Mononuclear cell (primary cell): ENCODE measurements around the gene HPF1. TPM values are rescaled to one million over a fixed set of nuclear protein-coding genes. Genes with fewer than 3 reads are reported as not detected.
"Not testable (repeated sequence)": the region's sequence is repeated elsewhere in the genome, so short reads cannot be mapped to it uniquely, and the experiment has no call there.

Experiments
- H3K27me3 ChIP-seq: 2 replicates; pipeline ENCODE4 v1.6.0; 2011; ENCODE audit warnings: low read length, control low read depth; ENCODE audit not compliant: insufficient read depth
- H3K4me1 ChIP-seq: 2 replicates; pipeline ENCODE4 v1.5.1; 2011; ENCODE audit warnings: mild to moderate bottlenecking, low read length, control low read depth; ENCODE audit not compliant: insufficient read depth
- H3K4me3 ChIP-seq: 2 replicates; pipeline ENCODE4 v1.5.1; 2011; ENCODE audit warnings: mild to moderate bottlenecking, low read length, moderate library complexity
- H3K9me3 ChIP-seq: 2 replicates; pipeline ENCODE4 v1.5.1; 2011; ENCODE audit warnings: low read depth, mild to moderate bottlenecking, control low read depth, low read length
- total RNA-seq: library from RNA; depleted of rRNA; stranded (reverse); fragments of >200 nt; gene quantifications from one replicate; pipeline ENCODE4 v1.2.3, GENCODE V29; 2012

Gene HPF1
- total RNA-seq, 1 donor = 4.5 TPM

GRCh38 chr4:169765835-169766234 is 8.1 kb upstream of the HPF1 start:
- Histone ChIP-seq H3K27me3 (peaks cover 5% of the 10 kb centered on the region), H3K9me3 (no peaks in the 10 kb centered on the region), H3K4me1 (no peaks in the 10 kb centered on the region), H3K4me3 (no peak overlapping the region)

- H3K4me1 ChIP-seq = peaks cover 11% of the 10 kb centered on the region
- H3K27me3 ChIP-seq = no peaks in the 10 kb centered on the region
- H3K4me3 ChIP-seq = no peak overlapping the region
- H3K9me3 ChIP-seq = no peaks in the 10 kb centered on the region
Measured at GRCh38 chr4:169761846-169762245, 4.1 kb upstream of the HPF1 start.

GRCh38 chr4:169758401-169758962 is 738 bp upstream of the HPF1 start:
- no peaks in the 10 kb centered on the region for H3K9me3 ChIP-seq

GRCh38 chr4:169756971-169757574 is 671 bp downstream of the HPF1 start:
- H3K9me3 ChIP-seq = no peaks in the 10 kb centered on the region
- peak overlapping the region; percentile 72 for H3K4me3 ChIP-seq
- peaks cover 19% of the 10 kb centered on the region for H3K4me1 ChIP-seq
- no peaks in the 10 kb centered on the region for H3K27me3 ChIP-seq

More at GRCh38 chr4:169758401-169758962, 738 bp upstream of the HPF1 start:
- Histone ChIP-seq H3K4me1 (peaks cover 19% of the 10 kb centered on the region), H3K4me3 (no peak overlapping the region), H3K27me3 (no peaks in the 10 kb centered on the region)

GRCh38 chr4:169745291-169745690 is 12.5 kb downstream of the HPF1 start:
- no peaks in the 10 kb centered on the region for H3K27me3 ChIP-seq
- H3K4me3 ChIP-seq = no peak overlapping the region
- no peaks in the 10 kb centered on the region for H3K9me3 ChIP-seq

GRCh38 chr4:169744601-169745000 is 13.1 kb downstream of the HPF1 start:
- no peaks in the 10 kb centered on the region for H3K27me3 ChIP-seq
- H3K4me1 ChIP-seq = no peaks in the 10 kb centered on the region
- H3K9me3 ChIP-seq = no peaks in the 10 kb centered on the region
- no peak overlapping the region for H3K4me3 ChIP-seq

More at GRCh38 chr4:169745291-169745690, 12.5 kb downstream of the HPF1 start:
- no peaks in the 10 kb centered on the region for H3K4me1 ChIP-seq

- H3K9me3 ChIP-seq = no peaks in the 10 kb centered on the region
- no peaks in the 10 kb centered on the region for H3K27me3 ChIP-seq
- H3K4me1 ChIP-seq = no peaks in the 10 kb centered on the region
- H3K4me3 ChIP-seq = no peak overlapping the region
Measured at GRCh38 chr4:169741569-169741968, 16.2 kb downstream of the HPF1 start.

GRCh38 chr4:169738604-169739003 is 19.1 kb downstream of the HPF1 start:
- not testable (repeated sequence) for H3K27me3 ChIP-seq, H3K9me3 ChIP-seq, H3K4me1 ChIP-seq, H3K4me3 ChIP-seq

GRCh38 chr4:169730564-169730963 is 27.2 kb downstream of the HPF1 start:
- Histone ChIP-seq H3K9me3 (no peaks in the 10 kb centered on the region), H3K27me3 (no peaks in the 10 kb centered on the region), H3K4me1 (no peaks in the 10 kb centered on the region), H3K4me3 (no peak overlapping the region)

- Histone ChIP-seq H3K4me3 (no peak overlapping the region), H3K27me3 (no peaks in the 10 kb centered on the region), H3K4me1 (no peaks in the 10 kb centered on the region), H3K9me3 (no peaks in the 10 kb centered on the region)
Measured at GRCh38 chr4:169727616-169728015, 30.1 kb downstream of the HPF1 start.

GRCh38 chr4:169724260-169724659 is 33.5 kb downstream of the HPF1 start:
- no peak overlapping the region for H3K4me3 ChIP-seq
- no peaks in the 10 kb centered on the region for H3K9me3 ChIP-seq
- no peaks in the 10 kb centered on the region for H3K4me1 ChIP-seq
- no peaks in the 10 kb centered on the region for H3K27me3 ChIP-seq

GRCh38 chr4:169723207-169723965 is 34.4 kb downstream of the HPF1 start:
- H3K9me3 ChIP-seq = no peaks in the 10 kb centered on the region
- H3K4me3 ChIP-seq = no peak overlapping the region
- no peaks in the 10 kb centered on the region for H3K4me1 ChIP-seq
- H3K27me3 ChIP-seq = no peaks in the 10 kb centered on the region

GRCh38 chr4:169720529-169720928 is 37.2 kb downstream of the HPF1 start:
- no peaks in the 10 kb centered on the region for H3K27me3 ChIP-seq
- no peaks in the 10 kb centered on the region for H3K9me3 ChIP-seq
- H3K4me3 ChIP-seq = no peak overlapping the region
- H3K4me1 ChIP-seq = no peaks in the 10 kb centered on the region

GRCh38 chr4:169716677-169717076 is 41.1 kb downstream of the HPF1 start:
- Histone ChIP-seq H3K4me1 (no peaks in the 10 kb centered on the region), H3K4me3 (no peak overlapping the region), H3K27me3 (no peaks in the 10 kb centered on the region), H3K9me3 (no peaks in the 10 kb centered on the region)

- Histone ChIP-seq H3K4me1 (no peaks in the 10 kb centered on the region), H3K4me3 (no peak overlapping the region), H3K27me3 (no peaks in the 10 kb centered on the region), H3K9me3 (no peaks in the 10 kb centered on the region)
Measured at GRCh38 chr4:169715826-169716225, 41.9 kb downstream of the HPF1 start.
